ENCODE measurements around the gene LATS2.

Gene LATS2

DNA sequence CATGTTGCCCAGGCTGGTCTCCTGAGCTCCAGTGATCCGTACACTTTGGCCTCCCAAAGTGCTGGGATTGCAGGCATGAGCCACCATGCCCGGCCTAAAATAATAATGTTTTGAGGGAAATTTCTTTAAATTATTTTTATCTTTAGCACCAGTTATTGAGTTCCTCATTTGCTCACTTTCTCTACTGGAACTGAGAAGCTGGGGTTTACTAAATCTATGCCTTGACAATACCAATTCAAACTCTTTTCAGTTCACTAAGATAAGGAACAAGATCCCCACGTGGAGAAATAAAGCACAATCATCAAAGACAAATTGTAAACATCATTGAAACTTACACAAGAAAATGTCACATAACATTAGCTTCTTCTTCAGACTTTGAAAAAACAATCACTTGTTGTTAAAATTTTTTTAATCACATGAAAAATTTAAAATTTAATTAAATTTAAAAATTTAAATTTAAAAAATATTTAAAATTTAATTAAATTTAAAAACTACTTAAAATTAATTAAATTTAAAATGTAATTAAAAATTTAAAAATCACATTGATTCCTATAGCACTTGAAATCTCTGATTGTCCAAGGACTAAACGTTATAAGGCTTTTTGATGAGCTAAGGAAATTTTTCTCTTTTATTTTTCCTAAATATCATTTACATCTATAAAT, 133.7 kb downstream of the LATS2 start:
- intact Hi-C loops (cut with DNase I) = loop anchor here (5.0 kb wide), 2 partner anchors 435 to 745 kb away; no protein-coding TSS in a partner anchor
- no peak for DNase-seq

DNA sequence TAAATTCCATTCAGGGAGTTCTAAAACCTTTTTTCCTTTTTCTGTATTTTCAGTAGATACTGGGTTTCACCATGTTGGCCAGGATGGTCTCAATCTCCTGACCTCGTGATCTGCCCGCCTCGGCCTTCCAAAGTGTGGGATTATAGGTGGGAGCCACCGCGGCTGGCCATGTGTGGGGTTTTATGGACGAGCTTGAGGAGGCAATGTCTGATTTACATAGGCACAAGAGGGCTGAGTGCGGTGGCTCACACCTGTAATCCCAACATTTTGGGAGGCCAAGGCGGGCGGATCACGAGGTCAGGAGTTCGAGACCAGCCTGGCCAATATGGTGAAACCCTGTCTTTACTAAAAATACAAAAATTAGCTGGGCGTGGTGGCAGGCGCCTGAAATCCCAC, 136.0 kb downstream of the LATS2 start:
- intact Hi-C loops (cut with DNase I) = loop anchor here (2.0 to 5.0 kb wide), 3 partner anchors 213 to 743 kb away; no protein-coding TSS in a partner anchor

GRCh38 chr13:20924758-20925394, 136.5 kb downstream of the LATS2 start:
- DNase-seq = peak; percentile 40 to 92 (median 82)
- intact Hi-C loops (cut with DNase I) = loop anchor here (2.0 to 5.0 kb wide), 4 partner anchors 212 to 743 kb away; no protein-coding TSS in a partner anchor

More for the DNA sequence above, 136.0 kb downstream of the LATS2 start:
- peak in 2 of 10 donors; percentile 49 to 74 for DNase-seq

DNA sequence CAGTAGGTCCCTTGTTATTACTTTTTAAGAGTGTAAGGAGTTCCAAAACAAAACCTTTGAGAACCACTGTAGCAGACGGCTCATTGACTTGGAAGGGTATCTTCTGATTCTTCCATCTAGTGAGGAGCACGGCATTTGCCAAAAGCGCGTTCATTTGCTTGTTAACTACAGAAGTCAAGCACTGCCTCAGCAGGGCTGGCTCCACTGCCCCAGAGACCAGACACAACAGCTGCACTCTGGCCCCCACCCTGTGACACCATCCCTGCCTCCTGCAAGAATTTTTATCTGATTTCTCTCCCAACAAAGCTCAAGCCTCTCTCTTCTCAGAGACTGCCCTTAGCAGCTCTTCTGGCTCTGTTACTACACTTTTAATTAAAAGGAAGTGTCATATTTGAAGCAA, 138.1 kb downstream of the LATS2 start:
- DNase-seq = peak in 1 of 10 donors; percentile 75
- intact Hi-C loops (cut with DNase I) = loop anchor here (5.0 kb wide), 1 partner anchor 726 kb away; no protein-coding TSS in a partner anchor

Data from posterior cingulate gyrus (tissue), 11 donors.